Inflammatory macrophage (primary cell): ENCODE results near the gene CNPY4.

Experiments used
- DNase-seq, 2 donors: peaks; one replicate each; pipeline ENCODE4 v3.0.0-alpha.2; 2020 to 2022

The CNPY4 gene

DNA sequence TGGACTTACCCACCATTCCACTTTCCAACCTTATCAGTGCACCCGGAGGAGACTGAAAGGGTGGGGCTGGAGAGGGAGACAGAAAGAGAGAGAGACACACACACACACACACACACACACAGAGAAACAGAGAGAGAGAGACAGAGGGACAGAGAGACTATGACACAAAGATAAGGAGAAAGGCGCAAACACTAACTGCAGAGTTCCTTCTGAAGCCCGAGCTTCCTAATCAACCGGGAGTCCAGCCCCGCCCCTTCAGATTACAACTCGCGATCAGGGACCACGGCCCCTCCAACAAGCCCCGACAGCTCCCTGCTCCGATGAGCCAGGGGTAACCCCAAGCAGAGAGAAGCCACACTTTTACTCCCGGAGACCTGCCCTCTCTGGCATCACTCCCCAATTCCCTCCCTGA lies 48.5 kb downstream of the CNPY4 start:
- DNase-seq, result no peak

DNA sequence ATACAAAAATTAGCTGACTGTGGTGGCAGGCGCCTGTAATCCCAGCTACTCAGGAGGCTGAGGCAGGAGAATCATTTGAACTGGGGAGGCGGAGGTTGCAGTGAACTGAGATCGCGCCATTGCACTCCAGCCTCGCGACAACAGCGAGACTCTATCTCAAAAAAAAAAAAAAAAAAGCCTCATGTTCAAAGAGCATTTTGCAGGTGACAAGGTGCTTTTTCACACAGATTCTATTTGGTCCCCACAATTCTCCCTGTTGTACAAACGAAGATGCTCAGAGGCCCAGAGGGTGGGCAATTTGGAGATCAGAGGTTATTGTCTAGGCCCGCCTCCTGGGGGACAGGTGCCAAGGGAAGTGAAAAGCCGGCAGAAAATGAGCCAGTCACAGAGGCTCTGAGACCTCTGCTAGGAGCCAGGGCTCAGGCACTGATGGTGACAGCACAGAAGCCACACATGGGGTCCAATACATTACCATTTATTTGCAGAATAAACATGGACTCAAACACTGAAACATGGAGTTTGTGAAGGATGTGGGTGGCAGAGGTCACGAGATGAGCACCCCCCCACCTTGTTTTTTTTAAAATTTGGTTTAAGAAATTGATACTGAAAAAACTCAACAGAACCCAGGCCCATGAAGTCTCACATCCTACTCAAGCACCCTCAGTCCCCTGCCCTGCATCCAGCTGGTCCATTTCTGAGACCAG lies 49.9 kb downstream of the CNPY4 start:
- DNase-seq, result no peak

DNA sequence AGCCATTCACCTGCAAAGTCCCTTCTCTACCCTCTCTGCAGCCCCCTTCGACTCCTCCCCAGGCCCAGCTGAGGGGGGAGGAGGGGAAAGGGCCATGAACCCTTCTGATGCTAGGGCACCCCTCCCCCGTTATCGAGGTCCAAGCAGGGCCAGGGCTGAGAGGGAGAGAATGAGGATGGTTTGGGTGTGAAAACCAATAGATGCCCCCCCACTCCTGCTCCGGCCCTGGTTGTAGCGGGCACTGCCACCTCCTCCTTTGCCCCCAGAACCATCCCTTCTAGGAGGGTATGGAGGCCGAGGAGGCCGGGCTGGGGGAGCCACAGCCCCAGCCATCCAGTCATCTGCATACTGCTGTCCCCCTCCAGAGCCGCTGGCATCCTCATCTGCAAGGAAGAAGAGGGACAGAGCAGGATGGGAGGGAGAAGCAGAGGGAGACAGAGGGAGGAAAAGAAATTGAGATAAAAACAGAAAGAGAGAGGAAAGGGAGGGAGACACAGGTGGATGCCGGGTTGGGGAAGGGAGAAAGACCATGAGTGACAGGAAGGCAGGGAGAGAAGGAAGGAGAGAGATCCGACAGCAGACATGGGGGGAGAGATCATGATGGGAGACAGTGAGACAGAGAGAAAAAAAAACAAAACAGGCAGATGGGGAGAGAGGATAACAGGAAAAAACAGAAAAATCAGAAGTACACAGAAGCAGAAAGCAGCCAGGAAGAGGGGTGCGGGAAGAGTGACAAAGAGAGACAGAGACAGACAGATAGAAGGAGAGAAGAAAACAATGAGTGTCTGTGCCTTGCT lies 50.9 kb downstream of the CNPY4 start:
- no peak for DNase-seq

DNA sequence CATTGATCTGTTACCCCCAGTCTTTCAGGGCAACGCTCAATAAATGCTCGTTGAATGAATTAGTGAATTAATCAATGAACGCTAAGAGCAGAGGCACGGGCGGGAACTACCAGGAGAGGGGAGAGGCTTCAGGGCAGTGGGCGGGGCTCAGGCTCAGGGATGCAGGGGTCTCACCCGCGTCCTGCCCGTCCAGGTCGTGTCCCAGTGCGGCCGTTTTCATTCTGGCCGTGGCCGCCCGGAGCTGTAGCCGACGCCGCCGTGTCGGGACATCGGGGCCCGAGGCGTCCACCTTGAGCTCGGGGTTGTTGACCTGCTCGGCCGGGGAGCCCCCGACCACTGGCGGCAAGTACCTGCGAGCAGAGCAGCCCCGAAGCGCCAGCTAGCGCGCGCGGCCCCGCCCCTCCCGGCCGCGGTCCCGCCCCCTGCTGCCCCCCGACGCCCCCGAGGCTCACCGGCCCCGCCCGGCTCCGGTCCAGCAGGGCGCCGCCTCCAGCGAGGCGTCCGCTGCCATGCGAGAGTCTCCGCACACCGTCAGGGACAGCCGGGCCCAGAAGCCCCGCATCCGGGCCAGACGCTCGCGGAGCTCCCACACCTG lies 51.8 kb downstream of the CNPY4 start:
- no peak for DNase-seq

- DNase-seq, result no peak
Measured at GRCh38 chr7:100171840-100172239, 52.4 kb downstream of the CNPY4 start.

DNA sequence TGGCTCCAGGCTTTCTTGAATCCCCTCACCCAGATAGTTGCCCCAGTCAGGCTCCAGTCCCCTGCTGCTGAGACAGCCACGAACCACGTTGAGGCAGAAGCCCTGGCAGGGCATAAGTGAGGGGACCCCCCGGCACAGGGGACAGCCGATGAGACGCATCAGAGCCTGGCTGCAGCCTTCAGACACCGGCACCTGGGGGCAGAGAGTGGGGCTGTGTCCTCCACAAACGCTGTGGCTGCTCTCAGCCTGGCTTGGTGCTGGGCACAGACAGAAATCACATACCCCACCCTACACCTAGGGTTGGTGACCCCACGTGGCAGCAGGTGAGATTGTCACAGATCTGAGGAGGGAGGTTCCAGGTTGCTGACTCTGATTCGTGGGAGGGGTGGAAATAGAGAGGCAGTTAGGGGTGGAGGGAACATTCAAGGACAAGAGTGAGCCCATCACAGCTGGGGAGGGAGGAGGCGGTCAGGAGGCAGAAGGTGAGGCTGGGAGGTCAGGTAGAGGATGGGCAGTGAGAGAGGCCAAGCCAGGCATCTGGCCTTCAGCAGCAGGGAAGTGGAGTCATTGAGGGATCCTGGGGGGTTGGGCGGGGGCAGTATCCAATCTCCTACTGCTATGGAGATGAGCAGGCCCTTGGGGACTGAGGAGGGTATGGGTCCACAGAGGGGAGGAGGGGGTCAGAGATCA lies 54.5 kb downstream of the CNPY4 start:
- DNase-seq, result no peak

- no peak for DNase-seq
Measured at GRCh38 chr7:100174582-100174981, 55.1 kb downstream of the CNPY4 start.
